Neural cell (in vitro differentiated cells): ENCODE measurements around the gene CAT. TPM values are rescaled to one million over a fixed set of nuclear protein-coding genes. Genes with fewer than 3 reads are reported as not detected.
A peak's percentile ranks its signal among the peaks of the same experiment; 100 is the strongest.

Experiments
- H2AFZ ChIP-seq: fragments of 200-600, 300-800 bp; sonication (generic), shearing (Covaris generic); 2 replicates; pipeline ENCODE4 v1.6.0; 2014; ENCODE audit warnings: low read depth, mild to moderate bottlenecking, antibody characterized with exemption, low read length, moderate library complexity
- H3F3A ChIP-seq: fragments of 200-600 bp; shearing (Covaris generic); 2 replicates; pipeline ENCODE4 v1.6.1; 2016; ENCODE audit warnings: mild to moderate bottlenecking, moderate library complexity, mixed read lengths, antibody characterized with exemption, low read length; ENCODE audit not compliant: insufficient read depth, poor library complexity, severe bottlenecking
- H3K27ac ChIP-seq: fragments of 200-600, 300-800 bp; sonication (generic), shearing (Covaris generic); 2 replicates; pipeline ENCODE4 v1.5.1; 2014; ENCODE audit warnings: mild to moderate bottlenecking, low read length, moderate library complexity
- H3K27me3 ChIP-seq: fragments of 300-800, 200-600 bp; sonication (generic), shearing (Covaris generic); 2 replicates; pipeline ENCODE4 v1.6.0; 2014; ENCODE audit warnings: mild to moderate bottlenecking, low read depth, low read length, moderate library complexity; ENCODE audit not compliant: insufficient read depth
- H3K36me3 ChIP-seq: fragments of 300-800, 200-600 bp; sonication (generic), shearing (Covaris generic); 2 replicates; pipeline ENCODE4 v1.5.1; 2014; ENCODE audit warnings: mild to moderate bottlenecking, antibody characterized with exemption, low read length, moderate library complexity; ENCODE audit not compliant: insufficient read depth
- H3K4me2 ChIP-seq: fragments of 300-800, 200-600 bp; sonication (generic), shearing (Covaris generic); 2 replicates; pipeline ENCODE4 v1.6.0; 2014; ENCODE audit warnings: mild to moderate bottlenecking, low read length
- H3K4me3 ChIP-seq: fragments of 300-800, 200-600 bp; sonication (generic), shearing (Covaris generic); 2 replicates; pipeline ENCODE4 v1.5.1; 2014; ENCODE audit warnings: mild to moderate bottlenecking, low read length, moderate library complexity
- H3K79me2 ChIP-seq: fragments of 200-600 bp; shearing (Covaris generic); replicated peaks from 2 replicates; pipeline ENCODE4 v1.6.0; 2014; ENCODE audit warnings: mild to moderate bottlenecking, low read length, moderate library complexity; ENCODE audit not compliant: insufficient read depth
- H3K9ac ChIP-seq: fragments of 300-800, 200-600 bp; sonication (generic), shearing (Covaris generic); 2 replicates; pipeline ENCODE4 v1.6.1; 2016; ENCODE audit warnings: mild to moderate bottlenecking, low read length, mixed read lengths
- H3K9me2 ChIP-seq: fragments of 200-600 bp; shearing (Covaris generic); 2 replicates; pipeline ENCODE4 v1.6.1; 2016; ENCODE audit warnings: mild to moderate bottlenecking, low read length, mixed read lengths; ENCODE audit not compliant: insufficient read depth
- H3K9me3 ChIP-seq: fragments of 200-600, 300-800 bp; sonication (generic), shearing (Covaris generic); 2 replicates; pipeline ENCODE4 v1.6.1; 2016; ENCODE audit warnings: mild to moderate bottlenecking, mixed run types, low read length, moderate library complexity, mixed read lengths
- H4K20me1 ChIP-seq: fragments of 200-600 bp; shearing (Covaris generic); 2 replicates; pipeline ENCODE4 v1.6.1; 2016; ENCODE audit warnings: mild to moderate bottlenecking, mixed run types; ENCODE audit not compliant: insufficient read depth
- EP300 ChIP-seq: fragments of 450-650 bp; conservative IDR thresholded peaks from 2 replicates; pipeline ENCODE4 v1.6.1; 2014; ENCODE audit warnings: antibody characterized with exemption, mild to moderate bottlenecking, moderate library complexity; ENCODE audit not compliant: poor library complexity, severe bottlenecking
- MXI1 ChIP-seq: fragments of 450-650 bp; conservative IDR thresholded peaks from 2 replicates; pipeline ENCODE4 v1.6.1; 2014; ENCODE audit warnings: antibody characterized with exemption, mild to moderate bottlenecking; ENCODE audit not compliant: poor library complexity, severe bottlenecking
- POLR2AphosphoS5 ChIP-seq: IDR thresholded peaks from 2 replicates; pipeline ENCODE4 v1.6.1; 2012
- RAD21 ChIP-seq: fragments of 450-650 bp; conservative IDR thresholded peaks from 2 replicates; pipeline ENCODE4 v1.6.1; 2014; ENCODE audit warnings: antibody characterized with exemption, mild to moderate bottlenecking, moderate library complexity
- SMC3 ChIP-seq: fragments of 450-650 bp; conservative IDR thresholded peaks from 2 replicates; pipeline ENCODE4 v1.6.1; 2014; ENCODE audit warnings: antibody characterized with exemption, mild to moderate bottlenecking, moderate library complexity; ENCODE audit not compliant: poor library complexity
- TAF1 ChIP-seq: IDR thresholded peaks from 2 replicates; pipeline ENCODE4 v1.6.1; 2012; ENCODE audit warnings: low read depth
- polyA plus RNA-seq: library from polyadenylated mRNA; depleted of rRNA; stranded (reverse); fragments of >200 nt; gene quantifications from 2 replicates; pipeline ENCODE4 v1.2.3, GENCODE V29; 2014
- TF ChIP-seq, protein P1 (sequence below): IDR thresholded peaks from 2 replicates; pipeline ENCODE4 v1.6.1; 2012; ENCODE audit warnings: borderline replicate concordance
- TF ChIP-seq, protein P2 (sequence below): fragments of 450-650 bp; IDR thresholded peaks from 2 replicates; pipeline ENCODE4 v1.5.1; 2014; ENCODE audit warnings: antibody characterized with exemption, mild to moderate bottlenecking, moderate library complexity; ENCODE audit not compliant: poor library complexity, severe bottlenecking

The CAT gene
- polyA plus RNA-seq, 1 donor from 2014 or later = 40.1 TPM

DNA sequence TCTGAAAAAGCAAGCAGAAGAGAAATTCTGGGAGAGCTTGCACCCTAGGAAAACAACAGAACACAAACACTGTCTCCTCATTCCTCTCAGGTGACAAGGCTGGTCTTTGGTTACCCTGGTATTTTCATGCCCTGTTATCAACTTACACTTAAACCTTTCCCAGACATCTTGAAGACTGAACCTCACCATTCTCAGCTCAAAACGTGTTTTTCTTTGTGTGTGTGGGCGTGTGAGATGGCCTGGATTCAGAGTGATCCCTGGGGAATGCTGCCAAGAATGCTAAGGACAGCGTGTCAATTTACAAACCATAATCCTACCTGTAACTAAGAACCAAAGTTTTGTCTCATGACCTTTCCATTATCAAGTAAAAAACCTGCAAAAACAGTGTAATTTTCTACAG is 41.6 kb downstream of the CAT start:
- Histone ChIP-seq H3K4me2 (no peak overlapping the region), H2AFZ (no peak overlapping the region), H3K36me3 (no peaks in the 10 kb centered on the region), H3K27ac (no peak overlapping the region), H3K9me3 (no peaks in the 10 kb centered on the region), H3F3A (no peaks in the 10 kb centered on the region), H3K4me3 (no peak overlapping the region), H4K20me1 (no peaks in the 10 kb centered on the region), H3K79me2 (no peaks in the 10 kb centered on the region), H3K9ac (no peak overlapping the region), H3K27me3 (no peaks in the 10 kb centered on the region), H3K9me2 (no peaks in the 10 kb centered on the region)
- TF ChIP-seq, protein P1, sequence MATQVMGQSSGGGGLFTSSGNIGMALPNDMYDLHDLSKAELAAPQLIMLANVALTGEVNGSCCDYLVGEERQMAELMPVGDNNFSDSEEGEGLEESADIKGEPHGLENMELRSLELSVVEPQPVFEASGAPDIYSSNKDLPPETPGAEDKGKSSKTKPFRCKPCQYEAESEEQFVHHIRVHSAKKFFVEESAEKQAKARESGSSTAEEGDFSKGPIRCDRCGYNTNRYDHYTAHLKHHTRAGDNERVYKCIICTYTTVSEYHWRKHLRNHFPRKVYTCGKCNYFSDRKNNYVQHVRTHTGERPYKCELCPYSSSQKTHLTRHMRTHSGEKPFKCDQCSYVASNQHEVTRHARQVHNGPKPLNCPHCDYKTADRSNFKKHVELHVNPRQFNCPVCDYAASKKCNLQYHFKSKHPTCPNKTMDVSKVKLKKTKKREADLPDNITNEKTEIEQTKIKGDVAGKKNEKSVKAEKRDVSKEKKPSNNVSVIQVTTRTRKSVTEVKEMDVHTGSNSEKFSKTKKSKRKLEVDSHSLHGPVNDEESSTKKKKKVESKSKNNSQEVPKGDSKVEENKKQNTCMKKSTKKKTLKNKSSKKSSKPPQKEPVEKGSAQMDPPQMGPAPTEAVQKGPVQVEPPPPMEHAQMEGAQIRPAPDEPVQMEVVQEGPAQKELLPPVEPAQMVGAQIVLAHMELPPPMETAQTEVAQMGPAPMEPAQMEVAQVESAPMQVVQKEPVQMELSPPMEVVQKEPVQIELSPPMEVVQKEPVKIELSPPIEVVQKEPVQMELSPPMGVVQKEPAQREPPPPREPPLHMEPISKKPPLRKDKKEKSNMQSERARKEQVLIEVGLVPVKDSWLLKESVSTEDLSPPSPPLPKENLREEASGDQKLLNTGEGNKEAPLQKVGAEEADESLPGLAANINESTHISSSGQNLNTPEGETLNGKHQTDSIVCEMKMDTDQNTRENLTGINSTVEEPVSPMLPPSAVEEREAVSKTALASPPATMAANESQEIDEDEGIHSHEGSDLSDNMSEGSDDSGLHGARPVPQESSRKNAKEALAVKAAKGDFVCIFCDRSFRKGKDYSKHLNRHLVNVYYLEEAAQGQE = no peak
- TF ChIP-seq POLR2AphosphoS5 (no peak), EP300 (no peak), SMC3 (no peak), TAF1 (no peak)

DNA sequence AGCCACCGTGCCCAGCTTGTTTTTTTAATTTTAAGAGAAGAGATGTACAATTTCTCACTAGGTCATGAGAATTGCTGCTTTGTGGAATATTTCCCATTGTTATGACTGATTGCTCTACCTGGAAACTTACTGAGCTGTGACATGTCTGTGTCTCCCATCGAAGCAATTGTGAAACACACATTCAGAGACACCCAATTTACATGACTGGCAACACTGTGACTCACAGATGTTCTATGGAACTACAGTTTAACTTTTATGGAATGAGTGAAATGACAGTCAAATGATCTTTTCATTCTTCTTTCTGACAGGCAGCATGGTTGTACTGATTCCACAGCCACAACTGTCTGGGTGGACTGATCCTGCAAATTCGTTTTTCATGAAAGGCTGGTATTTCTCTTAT is 42.6 kb downstream of the CAT start:
- Histone ChIP-seq H3K79me2 (no peaks in the 10 kb centered on the region), H2AFZ (no peak overlapping the region), H3K9ac (no peak overlapping the region), H3K27me3 (no peaks in the 10 kb centered on the region), H3K27ac (no peak overlapping the region), H3F3A (no peaks in the 10 kb centered on the region), H3K9me3 (no peaks in the 10 kb centered on the region), H3K36me3 (no peaks in the 10 kb centered on the region), H4K20me1 (no peaks in the 10 kb centered on the region), H3K4me2 (no peak overlapping the region), H3K4me3 (no peak overlapping the region), H3K9me2 (no peaks in the 10 kb centered on the region)
- TF ChIP-seq MXI1 (no peak), POLR2AphosphoS5 (peak; percentile 62), SMC3 (no peak), EP300 (peak; percentile 60), TAF1 (no peak)
- TF ChIP-seq, protein P2, sequence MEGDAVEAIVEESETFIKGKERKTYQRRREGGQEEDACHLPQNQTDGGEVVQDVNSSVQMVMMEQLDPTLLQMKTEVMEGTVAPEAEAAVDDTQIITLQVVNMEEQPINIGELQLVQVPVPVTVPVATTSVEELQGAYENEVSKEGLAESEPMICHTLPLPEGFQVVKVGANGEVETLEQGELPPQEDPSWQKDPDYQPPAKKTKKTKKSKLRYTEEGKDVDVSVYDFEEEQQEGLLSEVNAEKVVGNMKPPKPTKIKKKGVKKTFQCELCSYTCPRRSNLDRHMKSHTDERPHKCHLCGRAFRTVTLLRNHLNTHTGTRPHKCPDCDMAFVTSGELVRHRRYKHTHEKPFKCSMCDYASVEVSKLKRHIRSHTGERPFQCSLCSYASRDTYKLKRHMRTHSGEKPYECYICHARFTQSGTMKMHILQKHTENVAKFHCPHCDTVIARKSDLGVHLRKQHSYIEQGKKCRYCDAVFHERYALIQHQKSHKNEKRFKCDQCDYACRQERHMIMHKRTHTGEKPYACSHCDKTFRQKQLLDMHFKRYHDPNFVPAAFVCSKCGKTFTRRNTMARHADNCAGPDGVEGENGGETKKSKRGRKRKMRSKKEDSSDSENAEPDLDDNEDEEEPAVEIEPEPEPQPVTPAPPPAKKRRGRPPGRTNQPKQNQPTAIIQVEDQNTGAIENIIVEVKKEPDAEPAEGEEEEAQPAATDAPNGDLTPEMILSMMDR = no peak

DNA sequence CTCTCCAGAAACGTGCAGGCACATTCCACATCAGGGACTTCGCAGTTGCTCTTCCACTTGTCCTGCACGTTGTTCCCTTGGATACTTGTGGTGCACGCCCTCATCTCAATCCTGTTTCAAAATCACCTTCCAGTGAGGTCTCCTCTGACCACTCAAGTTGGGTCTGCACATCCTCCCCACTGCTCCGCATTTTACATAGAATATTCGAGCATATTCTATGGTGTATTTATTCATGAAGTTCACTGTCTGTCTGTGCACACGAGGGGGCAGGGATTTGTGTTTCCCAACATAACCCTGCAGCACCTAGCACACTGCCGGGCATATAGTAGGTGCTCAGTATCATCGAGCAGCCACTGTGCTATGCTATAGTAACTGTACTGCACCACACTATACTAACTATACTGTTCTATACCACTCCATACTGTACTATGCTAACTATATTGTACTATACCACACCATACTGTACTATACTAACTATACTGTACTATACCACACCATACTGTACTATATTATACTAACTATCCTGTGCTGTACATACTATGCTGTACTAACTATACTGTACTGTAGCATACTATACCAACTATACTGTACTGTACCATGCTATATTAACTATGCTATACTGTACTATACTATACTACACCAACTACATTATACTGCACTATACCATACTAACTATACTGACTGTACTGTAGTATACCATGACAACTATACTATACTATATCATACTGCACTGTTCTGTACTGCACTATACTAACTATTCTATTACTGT is 44.6 kb downstream of the CAT start:
- Histone ChIP-seq H2AFZ (no peak overlapping the region), H3F3A (no peaks in the 10 kb centered on the region), H3K9me2 (no peaks in the 10 kb centered on the region), H3K36me3 (no peaks in the 10 kb centered on the region), H3K4me2 (no peak overlapping the region), H3K27me3 (no peaks in the 10 kb centered on the region), H3K9ac (no peak overlapping the region), H3K27ac (no peak overlapping the region), H3K79me2 (no peaks in the 10 kb centered on the region), H3K4me3 (no peak overlapping the region), H4K20me1 (no peaks in the 10 kb centered on the region), H3K9me3 (no peaks in the 10 kb centered on the region)
- TF ChIP-seq, protein P1 = no peak
- no peak for TF ChIP-seq POLR2AphosphoS5
- no peak for TF ChIP-seq MXI1
- TF ChIP-seq TAF1 = no peak
- TF ChIP-seq EP300 = no peak
- no peak for TF ChIP-seq SMC3
- TF ChIP-seq, protein P2 = no peak
- no peak for TF ChIP-seq RAD21
